Measurements from ENCODE around the gene LARGE1. TPM values are rescaled to one million over a fixed set of nuclear protein-coding genes. Genes with fewer than 3 reads are reported as not detected.

The LARGE1 gene
- total and polyA plus RNA-seq, 2 of the 13 experiments (the other 11 are each of a cell fraction or from before 2014, with no cell fraction given), result 8.4 to 11.0 TPM

GRCh38 chr22:33561149-33561807, 359.0 kb downstream of the LARGE1 start (continued):
- TF ChIP-seq TRIM22 (IDR thresholded peaks at IDR 0.05) (no peak), ARID5B (CRISPR knock-in tag; IDR thresholded peaks at IDR 0.05) (peak; percentile 81), TBX3 (IDR thresholded peaks at IDR 0.05; ENCODE audit: borderline replicate concordance) (peak; percentile 53; the same call in 1 of the 2 replicates), ZNF382 (CRISPR knock-in tag; IDR thresholded peaks at IDR 0.05; ENCODE audit: borderline replicate concordance) (no peak), ZNF781 (CRISPR knock-in tag; IDR thresholded peaks at IDR 0.05; ENCODE audit: borderline replicate concordance, not compliant biosample characterization) (no peak), TAF1 (CRISPR knock-in tag; IDR thresholded peaks at IDR 0.05) (no peak), ZNF34 (CRISPR knock-in tag; IDR thresholded peaks at IDR 0.05; ENCODE audit: borderline replicate concordance) (no peak), ZNF318 (CRISPR knock-in tag; IDR thresholded peaks at IDR 0.05) (no peak), HDAC2 (CRISPR knock-in tag; IDR thresholded peaks at IDR 0.05) (0 out of 2 replicates have a peak, but pooled peaks have one; percentile 46), YY1 (IDR thresholded peaks at IDR 0.05; ENCODE audit: insufficient read depth, insufficient replicate concordance, low read depth, low read length) (no peak), MAF1 (CRISPR knock-in tag; IDR thresholded peaks at IDR 0.05; ENCODE audit: borderline replicate concordance) (no peak), NR2F6 (IDR thresholded peaks at IDR 0.05) (peak; percentile 82), NR2F6 (CRISPR knock-in tag; IDR thresholded peaks at IDR 0.05) (peak; percentile 69)
